IgD-negative memory B cell (primary cell): ENCODE data around the gene NXT1. TPM values are rescaled to one million over a fixed set of nuclear protein-coding genes. Genes with fewer than 3 reads are reported as not detected.

Experiments used
- H3K27ac Mint-ChIP-seq, 3 donors: one replicate each; pipeline ENCODE4 v1.8.0; 2020 to 2022; ENCODE audit warnings: mild to moderate bottlenecking in 3 of 3, mixed read lengths in 3 of 3, moderate library complexity in 1 of 3
- H3K27me3 Mint-ChIP-seq: one replicate; pipeline ENCODE4 v1.8.0; 2021; ENCODE audit warnings: mixed read lengths
- H3K36me3 Mint-ChIP-seq: one replicate; pipeline ENCODE4 v1.8.0; 2020; ENCODE audit warnings: mild to moderate bottlenecking, mixed read lengths
- H3K4me1 Mint-ChIP-seq, 3 donors: one replicate each; pipeline ENCODE4 v1.8.0; 2020 to 2022; ENCODE audit warnings: mixed read lengths in 3 of 3, mild to moderate bottlenecking in 1 of 3
- H3K4me3 Mint-ChIP-seq, 4 donors: one replicate each; pipeline ENCODE4 v1.8.0; 2020 to 2022; ENCODE audit warnings: mild to moderate bottlenecking in 4 of 4, mixed read lengths in 4 of 4, moderate library complexity in 3 of 4
- H3K9me3 Mint-ChIP-seq, 3 donors: one replicate each; pipeline ENCODE4 v1.8.0; 2020 to 2021; ENCODE audit warnings: mixed read lengths in 3 of 3, mild to moderate bottlenecking in 1 of 3
- polyA plus RNA-seq: library from polyadenylated mRNA; unstranded; fragments of 300-500 nt; fragmentation: Illumina TruSeq; gene quantifications from one replicate; pipeline ENCODE4 v1.2.3, GENCODE V29; 2021

Gene NXT1
- polyA plus RNA-seq, 1 donor from 2014 or later = 62.1 TPM

DNA sequence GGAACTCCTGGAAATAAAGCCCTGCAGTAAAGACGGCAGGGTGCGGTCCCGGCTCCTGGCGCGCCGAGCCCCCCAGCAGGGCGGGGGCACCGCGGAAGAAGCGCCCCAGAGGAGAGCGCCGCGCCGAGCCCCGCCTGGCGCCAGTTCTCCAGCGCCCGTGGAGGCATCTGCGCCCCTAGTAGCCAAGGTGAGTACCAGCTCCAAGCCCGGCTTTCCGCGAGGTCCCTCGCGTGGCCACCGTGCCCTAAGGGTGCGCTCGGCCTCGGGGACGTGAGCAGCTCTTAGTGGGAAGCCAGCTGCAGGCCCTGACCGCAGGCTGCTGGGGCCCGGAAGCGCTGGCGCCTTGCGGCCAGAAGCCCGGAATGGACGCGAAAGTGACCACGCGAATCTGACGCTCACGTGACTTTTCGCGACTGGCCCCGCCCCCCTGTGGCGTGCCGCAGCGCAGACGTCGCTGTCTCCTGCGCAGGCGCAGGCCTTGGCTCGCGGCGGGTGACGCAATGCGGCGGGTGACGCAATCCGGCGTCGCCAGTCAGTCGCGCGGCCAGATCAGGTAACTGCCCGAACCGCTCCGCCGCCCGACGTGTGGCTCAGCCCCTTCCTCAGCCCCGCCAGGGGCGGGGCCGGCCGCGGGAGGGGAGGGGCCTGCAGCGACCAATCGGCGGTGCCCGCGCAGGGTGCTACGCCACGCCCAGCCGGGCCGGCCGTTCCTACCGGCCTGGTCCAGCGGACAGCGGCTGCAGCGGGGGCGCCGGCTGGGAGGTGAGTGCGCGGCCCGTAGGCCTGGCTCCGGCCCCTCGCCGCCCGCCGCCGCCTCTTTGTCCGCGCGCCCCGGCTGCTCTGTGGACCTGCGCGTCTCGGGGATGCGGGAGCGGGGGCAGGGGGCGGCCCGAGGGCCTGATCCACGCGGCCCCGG is 11.1 kb downstream of the NXT1 start, which contains the start of gene GZF1:
Gene GZF1, plus strand, starts transcription at position 707 of the 916 bp plus-strand sequence. CDS start 2,202 bp downstream, outside the sequence.
- Mint-ChIP-seq H3K4me1 (peaks cover 31 to 56% (median 34%) of the 10 kb centered on the region in 3 donors), H3K4me3 (peak within 1 kb of the TSS; percentile 74 to 96 (median 94)), H3K9me3 (no peaks in the 10 kb centered on the region), H3K27me3 (no peaks in the 10 kb centered on the region), H3K27ac (peak within 1 kb of the TSS; percentile 95 to 100 (median 98)), H3K36me3 (peaks cover 5% of the 10 kb centered on the region)

DNA sequence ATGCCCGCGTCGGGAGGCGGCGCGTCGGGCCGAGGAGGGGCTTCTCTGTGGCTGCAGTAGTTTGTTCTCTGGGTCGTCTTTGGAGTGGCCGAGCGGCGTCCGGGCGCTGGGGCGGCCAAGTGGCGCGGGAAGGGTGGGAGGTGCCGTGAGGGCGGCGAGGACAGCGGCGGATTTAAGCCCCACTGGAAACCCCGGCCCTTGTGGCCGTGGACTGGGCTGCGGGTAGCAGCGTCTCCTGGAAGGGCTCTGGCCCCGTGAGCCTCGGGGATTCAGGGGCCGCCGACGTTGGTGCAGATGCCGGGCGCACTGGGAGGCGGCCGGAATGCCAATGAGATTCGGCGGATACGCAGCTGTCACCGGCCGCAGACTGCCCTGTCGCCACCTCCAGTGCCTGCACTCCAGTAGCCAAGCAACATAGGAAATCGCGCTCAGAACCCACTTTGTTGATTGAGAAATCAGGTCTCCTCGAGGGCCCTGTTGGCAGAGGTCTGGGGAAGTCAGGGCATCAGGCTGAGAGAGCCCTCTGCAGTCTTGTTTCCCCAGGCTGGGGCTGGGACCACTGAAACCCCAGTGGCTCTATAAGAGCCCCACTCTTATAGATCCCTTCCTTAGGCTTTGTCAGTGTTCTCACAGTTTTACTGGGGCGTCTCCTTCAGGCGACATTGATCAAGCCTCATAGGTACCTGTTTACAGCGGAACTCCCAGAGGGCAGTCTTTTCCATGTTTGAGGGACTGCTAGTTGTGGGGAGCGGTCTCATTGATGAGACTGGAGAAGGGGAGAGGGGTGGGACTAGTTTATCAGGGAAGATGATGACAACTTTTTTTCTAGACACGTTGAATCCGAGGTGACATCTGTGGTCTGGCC is 12.0 kb downstream of the NXT1 start:
- peak overlapping the region; percentile 81 to 100 (median 98) for H3K27ac Mint-ChIP-seq
- H3K4me1 Mint-ChIP-seq = peaks cover 31 to 58% (median 34%) of the 10 kb centered on the region in 3 donors
- no peaks in the 10 kb centered on the region for H3K9me3 Mint-ChIP-seq
- H3K36me3 Mint-ChIP-seq = peaks cover 5% of the 10 kb centered on the region
- peak overlapping the region; percentile 74 to 96 (median 90) for H3K4me3 Mint-ChIP-seq
- no peaks in the 10 kb centered on the region for H3K27me3 Mint-ChIP-seq

DNA sequence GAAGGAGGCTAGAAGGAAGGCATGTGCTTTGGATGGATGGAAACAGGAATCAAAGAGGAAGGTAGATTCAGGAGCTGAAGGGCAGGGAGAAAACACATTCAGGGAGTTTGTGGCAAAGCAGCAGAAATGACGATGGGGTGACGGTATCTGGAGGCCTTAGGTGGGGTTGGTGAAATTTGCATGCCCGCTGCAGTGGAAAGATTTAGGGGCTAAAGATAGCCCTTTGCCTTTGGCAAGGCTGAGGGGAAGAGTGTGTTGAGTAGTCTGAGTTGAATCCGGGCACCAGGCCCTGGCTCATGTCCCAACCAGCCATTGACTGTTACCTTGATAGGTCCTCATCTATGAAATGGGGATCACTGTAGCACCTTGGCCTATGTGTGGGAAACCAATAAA is 12.7 kb downstream of the NXT1 start:
- peak overlapping the region; percentile 74 to 96 (median 90) for H3K4me3 Mint-ChIP-seq
- H3K27ac Mint-ChIP-seq = peak overlapping the region; percentile 81 to 100 (median 98)
- H3K4me1 Mint-ChIP-seq = peaks cover 31 to 52% (median 36%) of the 10 kb centered on the region in 3 donors
- peaks cover 5% of the 10 kb centered on the region for H3K36me3 Mint-ChIP-seq
- no peaks in the 10 kb centered on the region for H3K27me3 Mint-ChIP-seq
- no peaks in the 10 kb centered on the region for H3K9me3 Mint-ChIP-seq

DNA sequence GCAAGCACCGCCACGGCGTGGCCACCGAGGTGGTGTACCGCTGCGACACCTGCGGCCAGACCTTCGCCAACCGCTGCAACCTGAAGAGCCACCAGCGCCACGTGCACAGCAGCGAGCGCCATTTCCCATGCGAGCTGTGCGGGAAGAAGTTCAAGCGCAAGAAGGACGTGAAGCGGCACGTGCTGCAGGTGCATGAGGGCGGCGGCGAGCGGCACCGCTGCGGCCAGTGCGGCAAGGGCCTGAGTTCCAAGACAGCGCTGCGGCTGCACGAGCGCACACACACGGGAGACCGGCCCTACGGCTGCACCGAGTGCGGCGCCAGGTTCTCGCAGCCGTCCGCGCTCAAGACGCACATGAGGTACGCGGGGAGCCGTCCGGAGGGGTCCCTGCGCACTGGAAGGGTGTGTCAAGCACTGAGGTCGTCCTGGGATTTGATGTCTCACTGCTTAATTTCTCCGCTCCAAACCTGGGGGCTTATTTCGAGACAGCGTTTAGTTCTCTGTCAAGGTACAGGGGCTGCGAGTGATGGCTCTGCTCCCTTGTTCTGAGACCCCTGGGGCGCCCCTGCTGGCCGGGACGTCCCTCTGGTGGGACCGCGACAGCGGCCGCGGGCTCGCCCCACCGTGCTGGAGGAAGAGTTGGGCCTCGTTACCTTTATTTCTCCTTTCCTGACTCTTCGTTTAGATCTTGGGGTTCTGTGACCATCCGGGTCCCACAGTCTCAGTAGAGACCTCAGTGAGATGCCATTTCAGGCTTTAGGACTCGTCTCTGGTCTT is 15.0 kb downstream of the NXT1 start:
- Mint-ChIP-seq H3K9me3 (no peaks in the 10 kb centered on the region), H3K4me1 (peaks cover 31 to 43% (median 34%) of the 10 kb centered on the region in 3 donors), H3K27me3 (no peaks in the 10 kb centered on the region), H3K36me3 (peaks cover 5% of the 10 kb centered on the region), H3K4me3 (peak overlapping the region in 3 of 4 donors; percentile 37 to 85 (median 68)), H3K27ac (peak overlapping the region in 2 of 3 donors; percentile 90 to 100)

DNA sequence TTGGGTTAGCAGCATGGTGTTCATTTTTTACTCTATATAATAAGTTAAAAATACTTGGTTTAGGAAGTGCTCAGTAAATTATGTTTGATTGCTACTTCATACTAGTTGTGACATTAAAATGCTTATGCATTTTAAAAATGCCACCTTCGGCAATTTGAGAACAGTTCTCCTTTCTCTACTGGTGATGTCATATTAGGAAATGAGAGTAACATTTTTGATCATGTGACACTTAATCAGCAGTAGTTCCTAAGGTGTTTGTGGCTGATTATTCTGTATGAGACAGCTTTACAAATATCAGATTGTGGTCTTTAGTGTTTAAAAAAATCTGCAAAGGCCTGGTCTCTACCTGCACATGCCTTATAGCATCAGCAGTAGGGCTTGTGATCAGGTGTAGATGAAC is 15.8 kb downstream of the NXT1 start:
- Mint-ChIP-seq H3K36me3 (peaks cover 5% of the 10 kb centered on the region), H3K4me1 (peaks cover 28 to 36% (median 30%) of the 10 kb centered on the region in 3 donors), H3K9me3 (no peaks in the 10 kb centered on the region), H3K27me3 (no peaks in the 10 kb centered on the region), H3K27ac (peak overlapping the region in 2 of 3 donors; percentile 72 to 90), H3K4me3 (peak overlapping the region in 2 of 4 donors; percentile 37 to 68)

DNA sequence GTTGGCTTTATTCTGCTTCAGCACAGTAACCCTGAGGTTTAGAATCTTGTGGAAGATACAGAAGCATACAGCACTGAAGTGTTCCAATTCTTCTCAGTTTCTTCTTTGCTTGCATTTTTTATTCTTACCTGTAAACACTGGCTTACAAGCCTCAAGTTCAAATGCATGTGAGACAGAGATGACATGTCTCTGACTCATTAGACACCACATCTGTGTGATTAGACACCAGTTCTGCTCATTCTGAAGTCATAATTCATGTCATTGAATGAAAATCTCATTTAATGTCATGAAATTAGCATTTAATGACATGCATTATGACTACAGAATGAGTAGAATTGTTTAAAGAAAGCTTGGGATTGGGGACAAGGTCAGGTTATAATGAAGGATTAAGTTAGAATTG is 17.2 kb downstream of the NXT1 start:
- Mint-ChIP-seq H3K36me3 (peaks cover 5% of the 10 kb centered on the region), H3K4me1 (peaks cover 28 to 32% (median 30%) of the 10 kb centered on the region in 3 donors), H3K27me3 (no peaks in the 10 kb centered on the region), H3K27ac (no peak overlapping the region), H3K4me3 (no peak overlapping the region), H3K9me3 (no peaks in the 10 kb centered on the region)

DNA sequence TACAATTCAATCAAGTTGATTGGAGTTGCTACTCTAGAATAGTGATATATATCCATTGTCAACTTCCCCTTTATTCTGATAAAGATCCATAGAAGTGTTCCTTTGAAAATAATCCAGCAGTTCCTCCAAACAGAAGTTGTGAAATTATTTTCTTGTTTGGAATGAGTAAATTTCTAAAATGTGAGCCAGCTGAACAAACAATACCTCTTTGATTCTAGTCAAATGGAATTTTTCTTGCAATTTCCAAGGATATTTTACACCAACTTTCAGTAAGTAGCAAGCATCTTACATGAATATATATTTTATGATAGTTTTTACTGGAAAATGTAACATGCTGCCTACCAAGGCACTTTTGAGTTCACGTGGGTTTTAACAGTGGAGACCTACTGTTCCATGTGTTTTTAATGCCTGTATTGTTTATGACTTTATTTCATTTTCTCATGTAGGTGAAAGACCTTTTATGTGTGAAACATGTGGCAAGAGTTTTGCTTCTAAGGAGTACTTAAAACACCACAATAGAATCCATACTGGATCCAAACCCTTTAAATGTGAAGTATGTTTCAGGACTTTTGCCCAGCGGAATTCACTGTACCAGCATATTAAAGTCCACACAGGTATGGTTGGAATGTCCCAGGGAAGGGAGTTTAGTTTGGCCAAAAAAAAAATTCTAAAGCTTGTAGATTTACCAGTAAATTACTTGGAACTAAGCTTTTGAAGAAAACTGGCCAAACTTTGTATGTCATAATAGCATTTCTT is 17.9 kb downstream of the NXT1 start:
- H3K4me3 Mint-ChIP-seq = no peak overlapping the region
- H3K9me3 Mint-ChIP-seq = no peaks in the 10 kb centered on the region
- no peaks in the 10 kb centered on the region for H3K27me3 Mint-ChIP-seq
- peaks cover 5% of the 10 kb centered on the region for H3K36me3 Mint-ChIP-seq
- no peak overlapping the region for H3K27ac Mint-ChIP-seq
- H3K4me1 Mint-ChIP-seq = peaks cover 21 to 25% (median 23%) of the 10 kb centered on the region in 3 donors

DNA sequence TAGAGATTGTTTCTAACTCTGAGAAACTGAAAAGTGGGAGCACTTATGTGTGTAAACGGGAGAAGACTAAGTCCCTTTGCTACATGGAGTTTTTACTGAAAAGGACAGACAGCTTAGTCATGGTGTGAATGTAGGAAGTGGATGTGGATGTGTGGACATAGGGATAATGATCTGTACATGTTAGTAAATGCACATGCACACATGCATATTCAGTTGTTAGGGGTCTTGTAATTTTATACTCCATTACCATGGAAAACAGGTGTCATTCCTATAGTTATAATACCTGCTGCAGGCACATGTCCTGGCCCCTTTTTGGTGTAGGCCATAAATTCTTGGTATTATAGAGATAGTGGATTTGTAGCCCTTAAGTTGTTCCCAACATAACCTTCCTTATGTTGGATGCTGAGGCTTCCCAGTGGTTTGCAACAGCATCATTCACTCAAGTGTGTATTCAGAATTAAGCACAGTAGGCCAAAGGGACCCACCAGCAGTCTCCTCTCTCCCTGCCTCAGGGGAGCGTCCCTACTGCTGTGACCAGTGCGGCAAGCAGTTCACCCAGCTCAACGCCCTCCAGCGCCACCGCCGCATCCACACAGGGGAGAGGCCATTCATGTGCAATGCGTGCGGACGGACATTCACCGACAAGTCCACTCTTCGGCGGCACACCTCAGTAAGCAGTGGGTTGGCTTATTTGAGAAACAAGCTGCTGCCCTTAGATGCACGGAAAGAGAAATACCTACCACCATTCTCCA is 18.7 kb downstream of the NXT1 start:
- Mint-ChIP-seq H3K27ac (peak overlapping the region in 1 of 3 donors; percentile 53), H3K4me3 (no peak overlapping the region), H3K36me3 (peaks cover 5% of the 10 kb centered on the region), H3K27me3 (no peaks in the 10 kb centered on the region), H3K9me3 (no peaks in the 10 kb centered on the region), H3K4me1 (peaks cover 16 to 20% (median 18%) of the 10 kb centered on the region in 3 donors)

DNA sequence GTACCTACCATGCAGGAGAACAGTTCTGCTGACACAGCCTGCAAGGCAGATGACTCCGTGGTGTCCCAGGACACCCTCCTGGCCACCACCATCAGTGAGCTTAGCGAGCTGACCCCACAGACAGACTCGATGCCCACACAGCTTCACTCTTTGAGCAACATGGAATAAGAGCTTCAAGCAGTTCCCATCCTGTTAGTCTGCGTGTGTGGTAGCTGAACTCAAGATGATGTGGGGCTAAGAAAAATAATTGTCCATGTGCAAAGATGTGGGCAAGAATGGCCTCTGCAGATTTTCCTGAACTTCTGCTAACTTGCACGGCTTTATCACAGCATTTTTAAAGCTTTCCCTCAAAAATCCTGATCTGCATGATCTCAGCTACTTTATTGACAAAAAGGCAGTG is 19.7 kb downstream of the NXT1 start:
- peaks cover 1% of the 10 kb centered on the region for H3K36me3 Mint-ChIP-seq
- H3K27me3 Mint-ChIP-seq = no peaks in the 10 kb centered on the region
- H3K27ac Mint-ChIP-seq = no peak overlapping the region

DNA sequence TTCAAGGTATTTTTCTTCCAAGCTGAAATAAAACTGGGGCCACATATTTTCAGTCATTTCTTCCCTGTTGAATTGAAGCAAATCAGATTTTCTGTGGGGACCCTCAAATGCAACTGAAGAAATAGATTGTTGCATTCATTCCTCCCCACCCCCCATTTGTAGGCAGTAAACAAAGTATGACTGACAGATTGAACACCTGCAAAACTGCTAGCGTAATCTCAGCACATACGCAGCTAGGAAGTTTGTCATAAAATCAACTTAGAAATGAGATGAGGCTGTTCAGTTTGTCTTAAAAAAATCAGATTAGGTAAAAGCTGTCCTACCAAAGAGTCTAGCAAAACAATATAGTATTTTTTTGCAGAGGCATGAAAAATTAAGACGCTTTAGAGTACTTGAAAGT is 20.3 kb downstream of the NXT1 start:
- no peak overlapping the region for H3K27ac Mint-ChIP-seq
- H3K4me1 Mint-ChIP-seq = peaks cover 10 to 11% (median 11%) of the 10 kb centered on the region in 3 donors
- H3K27me3 Mint-ChIP-seq = no peaks in the 10 kb centered on the region
- no peak overlapping the region for H3K4me3 Mint-ChIP-seq
- no peaks in the 10 kb centered on the region for H3K9me3 Mint-ChIP-seq
- peaks cover 1% of the 10 kb centered on the region for H3K36me3 Mint-ChIP-seq

More for the DNA sequence above, 19.7 kb downstream of the NXT1 start:
- Mint-ChIP-seq H3K9me3 (no peaks in the 10 kb centered on the region), H3K4me3 (no peak overlapping the region), H3K4me1 (peaks cover 10 to 11% (median 11%) of the 10 kb centered on the region in 3 donors)

DNA sequence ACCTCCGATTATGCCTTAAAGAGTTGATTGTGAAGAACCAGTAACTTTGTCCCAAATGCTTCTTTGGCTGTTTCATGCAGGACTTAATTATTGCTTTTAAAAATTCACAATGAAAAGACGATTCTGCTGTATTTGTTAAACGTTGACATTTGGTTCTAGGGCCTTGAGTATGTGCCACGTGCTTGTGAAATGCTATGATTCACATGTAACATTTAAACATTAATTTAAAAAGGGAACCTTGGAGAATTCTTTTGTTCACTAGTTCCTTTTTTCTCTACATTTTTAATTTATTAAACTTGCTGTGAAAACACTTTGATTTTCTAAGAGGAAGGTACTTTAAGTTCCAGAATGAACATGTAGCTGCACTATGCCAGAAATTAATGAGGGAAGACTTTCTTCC is 20.9 kb downstream of the NXT1 start:
- Mint-ChIP-seq H3K4me1 (peaks cover 5 to 6% (median 5%) of the 10 kb centered on the region in 3 donors), H3K9me3 (no peaks in the 10 kb centered on the region), H3K27ac (no peak overlapping the region), H3K27me3 (no peaks in the 10 kb centered on the region), H3K4me3 (no peak overlapping the region), H3K36me3 (peaks cover 3% of the 10 kb centered on the region)

DNA sequence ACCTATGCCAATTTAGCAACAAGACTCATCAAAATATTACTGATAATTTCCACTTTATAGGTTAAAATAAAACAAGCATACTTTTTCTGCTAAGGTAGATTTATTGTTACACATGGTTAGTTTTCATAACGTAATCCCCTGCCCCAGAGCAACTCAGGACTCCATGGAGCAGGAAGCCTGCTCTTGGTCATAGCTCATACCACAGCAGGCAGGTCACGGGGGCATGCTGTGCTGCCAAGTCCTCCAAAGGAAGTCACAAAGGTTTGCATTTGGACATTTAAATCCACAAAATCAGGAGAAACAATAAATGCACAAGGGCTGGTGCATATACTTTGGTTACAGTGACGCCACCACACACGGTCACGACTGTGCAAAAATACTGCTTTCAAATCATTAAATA is 23.9 kb downstream of the NXT1 start:
- Mint-ChIP-seq H3K36me3 (peaks cover 6% of the 10 kb centered on the region), H3K4me1 (no peaks in the 10 kb centered on the region), H3K27ac (no peak overlapping the region)

DNA sequence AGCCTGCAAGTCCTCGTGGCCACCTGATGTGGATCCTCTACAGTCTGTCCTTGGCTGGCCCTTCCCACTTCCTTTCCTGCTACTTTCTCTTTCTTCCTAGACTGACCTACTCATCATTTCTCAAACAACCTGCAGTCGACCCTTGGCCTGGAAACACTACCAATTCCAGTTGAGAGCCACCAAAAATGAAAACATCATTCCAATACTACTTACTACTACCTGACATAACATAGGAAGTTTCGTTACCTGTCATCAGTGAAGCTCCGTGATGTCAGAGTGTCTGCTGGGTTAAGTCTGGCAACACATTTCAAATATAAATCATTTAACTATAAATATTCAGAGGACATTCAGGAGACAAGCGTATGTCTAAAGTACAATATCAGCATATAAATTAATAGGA is 25.2 kb downstream of the NXT1 start:
- H3K9me3 Mint-ChIP-seq = no peaks in the 10 kb centered on the region
- H3K27me3 Mint-ChIP-seq = no peaks in the 10 kb centered on the region
- H3K4me3 Mint-ChIP-seq = peak overlapping the region in 1 of 4 donors; percentile 63
- no peaks in the 10 kb centered on the region for H3K4me1 Mint-ChIP-seq
- H3K36me3 Mint-ChIP-seq = peaks cover 6% of the 10 kb centered on the region
- no peak overlapping the region for H3K27ac Mint-ChIP-seq

More for the DNA sequence above, 23.9 kb downstream of the NXT1 start:
- H3K27me3 Mint-ChIP-seq = no peaks in the 10 kb centered on the region
- no peaks in the 10 kb centered on the region for H3K9me3 Mint-ChIP-seq
- no peak overlapping the region for H3K4me3 Mint-ChIP-seq
